Stimulated activated CD8-positive, alpha-beta memory T cell treated with anti-CD3 and anti-CD28 coated beads, Interleukin-15, amount 100 ng/mL, for 1 hour (primary cell): Measurements from ENCODE around the gene ADAMTS2.

Experiments
- DNase-seq: peaks from one replicate; pipeline ENCODE4 v3.0.0-alpha.2; 2020; ENCODE audit warnings: low read depth

The ADAMTS2 gene

GRCh38 chr5:179254638-179255271 lies 90.5 kb downstream of the ADAMTS2 start:
- DNase-seq, result no peak

- DNase-seq, result no peak
Measured at GRCh38 chr5:179253730-179254129, 91.5 kb downstream of the ADAMTS2 start.

- no peak for DNase-seq
Measured at GRCh38 chr5:179251276-179251969, 93.8 kb downstream of the ADAMTS2 start.

DNA sequence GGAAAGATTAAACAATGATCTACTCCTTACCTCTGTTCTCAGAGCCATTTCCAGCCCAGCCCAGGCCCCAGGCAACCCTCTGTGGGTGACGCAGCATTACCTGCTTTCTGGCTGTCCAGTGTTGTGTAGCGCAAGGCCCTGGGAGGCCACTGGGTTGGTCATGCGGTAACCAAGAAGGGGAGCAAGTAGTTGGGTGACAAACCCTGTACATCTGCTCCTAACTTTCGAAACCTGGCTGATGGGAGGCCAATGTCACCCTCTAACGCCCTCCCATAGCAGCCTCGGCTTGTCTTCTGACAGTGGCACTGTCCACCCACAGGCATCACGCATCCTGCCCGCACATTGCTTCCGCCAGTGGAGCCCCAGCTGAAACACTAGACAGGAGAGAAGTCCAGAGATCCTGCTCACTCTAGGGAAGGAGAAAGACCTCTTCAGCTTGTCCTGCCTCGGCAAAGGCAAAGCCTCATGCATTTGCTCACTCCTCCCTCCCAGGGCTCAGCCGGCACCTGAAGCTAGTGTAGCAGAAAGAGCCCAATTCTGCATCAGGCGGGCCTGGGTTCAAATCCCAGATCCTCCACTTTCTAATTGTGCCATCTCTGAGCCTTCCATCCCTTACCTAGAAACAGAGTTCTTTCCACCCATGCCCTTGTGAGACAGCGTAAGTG lies 94.6 kb downstream of the ADAMTS2 start:
- no peak for DNase-seq

GRCh38 chr5:179246227-179246626 lies 99.0 kb downstream of the ADAMTS2 start:
- no peak for DNase-seq

DNA sequence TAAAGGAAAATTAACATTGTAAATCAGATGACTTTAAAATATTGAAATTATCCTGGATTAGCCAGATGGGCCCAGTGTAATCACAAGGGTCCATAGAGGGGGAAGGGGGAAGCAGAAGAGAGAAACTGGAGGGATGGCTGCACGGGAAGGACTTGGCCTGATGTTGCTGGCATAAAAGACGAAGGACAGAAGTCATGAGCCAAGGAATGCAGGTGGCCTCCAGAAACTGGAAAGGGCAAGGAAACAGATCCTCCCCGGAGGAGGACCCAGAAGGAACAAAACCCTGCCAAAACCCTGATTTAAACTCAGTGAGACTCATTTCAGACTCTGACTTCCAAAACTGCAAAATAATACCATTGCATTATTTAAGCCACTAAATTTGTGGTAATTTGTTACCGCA lies 100.2 kb downstream of the ADAMTS2 start:
- DNase-seq, result no peak

DNA sequence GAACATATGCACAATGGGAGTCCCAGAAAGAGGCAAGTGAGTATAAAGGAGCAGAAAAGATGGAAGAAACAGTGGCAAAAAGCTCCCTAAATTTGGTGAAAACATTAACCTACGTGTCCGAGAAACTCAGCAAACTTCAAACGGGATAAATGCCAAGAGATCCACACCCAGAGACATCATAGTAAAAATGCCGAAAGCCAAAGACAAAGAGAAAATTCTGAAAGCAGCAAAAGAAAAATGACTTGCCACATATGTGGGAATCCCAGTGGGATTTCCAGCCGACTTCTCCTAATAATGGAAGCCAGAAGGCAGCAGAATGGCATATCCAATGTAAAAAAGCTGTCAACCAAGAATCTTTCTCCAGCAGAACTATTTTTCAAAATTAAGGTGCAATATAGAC lies 101.2 kb downstream of the ADAMTS2 start:
- no peak for DNase-seq

GRCh38 chr5:179243333-179243732 lies 101.9 kb downstream of the ADAMTS2 start:
- no peak for DNase-seq

DNA sequence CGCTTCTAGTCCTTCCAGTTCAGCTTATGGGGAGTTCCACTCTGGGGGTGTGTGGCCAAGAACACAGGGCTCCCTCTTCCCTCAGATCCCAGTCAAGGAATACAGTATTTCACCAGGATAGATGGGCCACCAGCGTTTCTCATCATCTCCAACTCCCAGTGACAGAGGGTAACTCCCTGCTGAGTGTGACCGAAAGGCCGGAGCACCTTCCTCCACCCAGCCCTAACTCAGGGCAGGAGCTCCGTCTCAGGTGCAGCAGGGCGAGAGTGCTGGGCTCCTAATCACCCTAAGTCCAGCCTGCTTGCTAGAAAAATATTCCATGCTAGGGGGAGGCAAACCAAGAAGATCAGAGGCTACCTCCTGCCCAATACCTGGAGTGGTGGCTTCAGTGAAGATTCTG lies 102.6 kb downstream of the ADAMTS2 start:
- no peak for DNase-seq

DNA sequence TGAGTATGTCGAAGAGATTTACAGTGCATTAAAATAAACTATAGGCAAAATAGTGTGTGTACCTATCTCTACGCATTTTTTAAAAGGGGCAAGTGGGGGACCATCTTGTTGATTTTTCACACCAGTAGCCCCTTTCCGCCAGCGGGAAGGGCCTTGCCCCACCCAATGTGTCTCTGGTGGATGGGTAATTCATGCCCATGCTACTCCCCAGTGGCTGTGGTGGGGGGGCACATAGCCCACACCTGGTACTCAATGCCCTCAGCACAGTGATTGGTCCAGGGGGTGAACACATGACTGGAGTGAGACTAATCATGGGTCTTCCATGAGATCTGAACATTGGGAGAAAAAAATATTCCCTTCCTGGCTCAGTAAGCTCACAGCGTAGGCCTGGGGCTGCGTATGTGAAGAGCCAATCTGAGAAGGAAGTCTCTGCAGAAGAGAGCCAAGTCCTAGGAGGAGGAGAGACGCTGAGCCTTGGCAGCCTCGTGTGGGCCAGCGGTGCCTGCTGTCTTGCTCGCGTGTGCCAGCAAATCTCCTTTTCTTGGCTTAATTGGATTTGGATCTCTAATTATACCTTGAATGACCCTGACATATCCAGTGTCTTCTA lies 103.4 kb downstream of the ADAMTS2 start:
- DNase-seq, result no peak

GRCh38 chr5:179241175-179241574 lies 104.1 kb downstream of the ADAMTS2 start:
- DNase-seq, result no peak

- DNase-seq, result no peak
Measured at GRCh38 chr5:179240561-179240960, 104.7 kb downstream of the ADAMTS2 start.

- DNase-seq, result no peak
Measured at GRCh38 chr5:179239256-179240135, 105.8 kb downstream of the ADAMTS2 start.

GRCh38 chr5:179238628-179238970 lies 106.7 kb downstream of the ADAMTS2 start:
- no peak for DNase-seq

- DNase-seq, result no peak
Measured at GRCh38 chr5:179237770-179238627, 107.3 kb downstream of the ADAMTS2 start.

GRCh38 chr5:179235416-179236400 lies 109.6 kb downstream of the ADAMTS2 start:
- DNase-seq, result no peak

DNA sequence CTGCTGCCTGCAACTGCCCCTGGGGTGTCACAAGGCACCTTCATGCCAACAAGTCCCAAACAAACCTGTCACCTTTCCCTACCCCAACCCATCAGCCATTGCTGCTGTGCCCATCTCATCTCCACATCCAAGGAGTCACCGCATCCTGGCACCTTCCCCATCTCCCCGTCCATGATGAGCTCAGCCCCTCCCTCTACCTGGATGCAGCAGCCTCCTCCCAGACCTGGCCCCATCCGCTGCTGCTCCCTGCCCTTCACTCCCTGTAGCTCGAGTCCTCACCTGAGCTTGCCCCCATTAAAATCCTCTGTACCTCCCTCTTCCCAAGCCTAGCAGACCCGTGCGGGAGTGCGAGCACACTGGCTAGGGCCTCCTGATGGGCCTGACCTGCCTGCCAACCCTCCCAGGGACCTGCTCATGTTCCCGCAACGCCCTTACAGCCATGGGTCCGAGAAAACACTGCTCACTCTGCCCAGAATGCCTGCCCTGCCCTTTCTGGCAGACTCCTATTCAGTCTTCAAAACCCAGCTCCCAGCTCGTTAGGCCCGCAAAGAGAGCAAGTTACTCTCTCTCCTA lies 110.6 kb downstream of the ADAMTS2 start:
- DNase-seq, result no peak

GRCh38 chr5:179233909-179234562 lies 111.2 kb downstream of the ADAMTS2 start:
- DNase-seq, result no peak
